Ectodermal cell (in vitro differentiated cells): Measurements from ENCODE around the gene HOXB2.

Experiments
- H3K27ac ChIP-seq: 2 replicates; pipeline ENCODE4 v1.7.0; 2013; ENCODE audit warnings: mild to moderate bottlenecking, low read depth, low read length; ENCODE audit not compliant: insufficient read depth, poor library complexity, severe bottlenecking
- H3K27me3 ChIP-seq: 2 replicates; pipeline ENCODE4 v1.7.0; 2013; ENCODE audit warnings: mild to moderate bottlenecking, low read length; ENCODE audit not compliant: insufficient read depth, control insufficient read depth, poor library complexity, severe bottlenecking
- H3K36me3 ChIP-seq: one replicate; pipeline ENCODE4 v1.7.0; 2013; ENCODE audit warnings: low read length; ENCODE audit not compliant: control insufficient read depth, insufficient read depth
- H3K4me1 ChIP-seq: one replicate; pipeline ENCODE4 v1.7.0; 2013; ENCODE audit warnings: low read length; ENCODE audit not compliant: control insufficient read depth, insufficient read depth
- H3K4me3 ChIP-seq: 2 replicates; pipeline ENCODE4 v1.7.0; 2013; ENCODE audit warnings: low read depth, low read length, control low read depth; ENCODE audit not compliant: insufficient read depth
- H3K9me3 ChIP-seq: 2 replicates; pipeline ENCODE4 v1.7.0; 2013; ENCODE audit warnings: mild to moderate bottlenecking, low read length, moderate library complexity; ENCODE audit not compliant: control insufficient read depth
- WGBS, 2 experiments: methylation state at CpG; one replicate each; pipeline ENCODE4 v1.1.7; 2013; ENCODE audit warnings: missing lambda C conversion rate in 2 of 2; 5-methylcytosine and 5-hydroxymethylcytosine counted together

The HOXB2 gene

DNA sequence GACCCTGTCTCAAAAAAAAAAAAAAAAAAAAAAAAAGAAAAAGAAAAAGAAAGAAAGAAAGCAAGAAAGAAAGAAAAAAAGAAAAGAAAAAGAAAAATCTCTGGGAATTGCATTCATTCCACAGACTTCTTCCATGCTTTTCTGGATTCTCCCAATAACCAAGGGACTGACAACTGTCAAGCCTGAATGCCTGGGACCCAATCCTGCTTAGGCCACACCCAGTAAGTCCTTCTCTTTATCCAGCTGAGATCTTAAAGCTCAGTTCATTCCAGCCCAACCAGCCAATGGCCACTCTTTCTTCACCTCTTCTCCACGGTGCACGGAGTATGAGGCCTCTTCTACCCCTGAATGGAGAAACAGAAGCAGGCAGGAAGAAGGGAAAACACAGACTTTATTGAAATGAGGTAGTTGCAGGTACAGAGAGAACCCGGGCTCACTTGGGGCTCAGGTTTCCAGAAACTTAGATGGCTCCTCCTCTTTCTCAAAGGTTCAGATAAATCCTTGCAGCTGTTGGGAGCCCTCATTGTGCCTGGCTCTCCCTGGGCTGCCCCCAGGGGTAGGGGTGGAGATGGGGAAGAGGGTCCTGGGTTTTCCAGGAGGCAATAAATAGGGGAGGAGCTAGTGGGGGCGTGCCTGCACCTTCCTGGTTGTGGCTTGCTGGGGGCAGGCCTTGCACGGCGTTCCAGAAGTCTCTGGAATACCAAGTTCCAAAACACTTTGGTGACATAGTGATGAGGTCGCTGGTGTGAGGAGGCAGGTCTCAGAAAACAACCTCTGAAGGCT is 16.6 kb downstream of the HOXB2 start:
- H3K27ac ChIP-seq = no peak overlapping the region
- no peaks in the 10 kb centered on the region for H3K9me3 ChIP-seq
- peaks cover 98% of the 10 kb centered on the region for H3K27me3 ChIP-seq
- peaks cover 32% of the 10 kb centered on the region for H3K4me1 ChIP-seq
- WGBS, 2 experiments = 24 to 29% methylated on average over 6 to 7 of the region's 7 CpGs
- no peaks in the 10 kb centered on the region for H3K36me3 ChIP-seq
- H3K4me3 ChIP-seq = no peak overlapping the region

DNA sequence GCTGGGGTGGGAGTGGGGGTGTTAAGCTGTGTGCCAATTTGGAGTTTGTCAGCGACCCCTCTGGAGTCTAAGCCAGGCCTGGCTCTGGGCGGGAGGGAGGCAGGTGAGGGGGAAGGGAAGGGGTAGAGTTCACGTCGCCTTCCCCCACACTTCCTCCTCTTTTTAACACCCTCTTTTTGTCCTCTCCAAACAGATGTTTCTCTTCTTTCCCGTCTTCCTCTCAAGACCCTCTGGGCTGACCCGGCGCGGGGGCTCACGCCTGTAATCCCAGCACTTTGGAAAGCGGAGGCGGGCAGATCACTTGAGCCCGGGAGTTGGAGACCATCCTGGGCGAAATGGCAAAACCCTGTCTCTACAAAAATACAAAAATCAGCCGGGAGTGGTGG is 17.4 kb downstream of the HOXB2 start:
- 2 to 3% methylated on average over 14 of the region's 14 CpGs for WGBS, 2 experiments
- H3K36me3 ChIP-seq = no peaks in the 10 kb centered on the region
- peak overlapping the region; percentile 38 for H3K27ac ChIP-seq
- peaks cover 100% of the 10 kb centered on the region for H3K27me3 ChIP-seq
- H3K4me1 ChIP-seq = peaks cover 32% of the 10 kb centered on the region
- H3K9me3 ChIP-seq = no peaks in the 10 kb centered on the region
- H3K4me3 ChIP-seq = peak overlapping the region; percentile 16

- no peaks in the 10 kb centered on the region for H3K9me3 ChIP-seq
- no peaks in the 10 kb centered on the region for H3K36me3 ChIP-seq
- H3K4me3 ChIP-seq = peak overlapping the region; percentile 16
- peaks cover 100% of the 10 kb centered on the region for H3K27me3 ChIP-seq
- H3K4me1 ChIP-seq = peaks cover 37% of the 10 kb centered on the region
- 1% methylated on average over 59 of the region's 59 CpGs for WGBS, 2 experiments
- H3K27ac ChIP-seq = peak overlapping the region; percentile 38
These were observed 18.0 kb downstream of the HOXB2 start for GRCh38 chr17:48526608-48527546.

DNA sequence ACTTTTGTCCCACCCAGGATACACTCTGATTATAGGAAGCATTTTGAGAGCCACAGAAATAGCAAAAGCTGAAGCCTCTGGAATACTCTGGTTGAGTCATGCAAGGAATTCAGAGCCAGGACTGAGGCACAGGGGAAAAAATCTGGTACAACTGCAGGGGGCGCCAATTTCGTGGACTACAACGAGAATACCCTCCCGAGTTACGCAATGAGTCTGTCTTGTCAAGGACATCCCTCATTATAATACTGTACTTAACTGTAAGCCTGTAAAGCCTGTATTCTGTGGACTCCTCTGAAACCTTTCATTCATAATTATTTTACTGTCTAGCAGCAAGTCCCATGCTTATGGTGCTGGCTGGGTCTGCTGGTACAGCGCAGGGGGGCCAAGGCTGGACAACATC is 21.9 kb downstream of the HOXB2 start:
- Histone ChIP-seq H3K4me1 (peaks cover 25% of the 10 kb centered on the region), H3K9me3 (no peaks in the 10 kb centered on the region), H3K4me3 (no peak overlapping the region), H3K27me3 (peaks cover 91% of the 10 kb centered on the region), H3K27ac (no peak overlapping the region), H3K36me3 (no peaks in the 10 kb centered on the region)
- WGBS, 2 experiments = 81 to 82% methylated on average over 6 of the region's 6 CpGs

DNA sequence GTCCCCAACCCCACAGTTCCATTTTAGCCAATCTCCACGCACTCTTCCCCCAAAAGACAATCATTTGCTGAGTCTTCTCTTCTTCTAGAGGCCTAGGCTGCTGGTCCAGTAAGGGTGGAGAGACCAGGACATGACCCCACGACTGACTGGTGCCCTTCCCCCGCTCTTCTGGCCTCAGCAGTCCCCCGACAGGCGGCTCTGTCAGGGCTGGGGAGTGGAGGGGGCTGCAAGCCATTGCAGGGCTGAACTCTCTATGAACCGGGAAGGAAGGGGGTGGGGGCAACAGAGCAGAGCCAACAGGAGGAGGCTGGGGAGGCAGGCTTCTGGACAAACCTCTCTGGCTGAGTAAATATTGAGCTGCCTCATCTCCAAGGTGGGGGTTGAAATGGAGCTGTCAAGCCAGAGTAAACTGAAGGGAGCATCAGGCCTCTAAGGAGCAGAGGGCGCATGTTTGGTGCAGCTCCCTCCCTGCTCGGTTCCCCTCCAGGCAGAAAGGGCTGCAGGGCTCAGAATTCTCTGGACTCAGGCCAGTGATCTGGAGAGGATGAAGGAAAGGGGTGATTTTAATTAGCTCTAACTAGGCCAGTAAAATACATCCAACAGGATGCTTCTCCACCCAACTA is 22.8 kb downstream of the HOXB2 start:
- Histone ChIP-seq H3K4me3 (no peak overlapping the region), H3K4me1 (peaks cover 19% of the 10 kb centered on the region), H3K27ac (no peak overlapping the region), H3K9me3 (no peaks in the 10 kb centered on the region), H3K27me3 (peaks cover 91% of the 10 kb centered on the region), H3K36me3 (no peaks in the 10 kb centered on the region)
- WGBS, 2 experiments = 12 to 17% methylated on average over 8 of the region's 8 CpGs

DNA sequence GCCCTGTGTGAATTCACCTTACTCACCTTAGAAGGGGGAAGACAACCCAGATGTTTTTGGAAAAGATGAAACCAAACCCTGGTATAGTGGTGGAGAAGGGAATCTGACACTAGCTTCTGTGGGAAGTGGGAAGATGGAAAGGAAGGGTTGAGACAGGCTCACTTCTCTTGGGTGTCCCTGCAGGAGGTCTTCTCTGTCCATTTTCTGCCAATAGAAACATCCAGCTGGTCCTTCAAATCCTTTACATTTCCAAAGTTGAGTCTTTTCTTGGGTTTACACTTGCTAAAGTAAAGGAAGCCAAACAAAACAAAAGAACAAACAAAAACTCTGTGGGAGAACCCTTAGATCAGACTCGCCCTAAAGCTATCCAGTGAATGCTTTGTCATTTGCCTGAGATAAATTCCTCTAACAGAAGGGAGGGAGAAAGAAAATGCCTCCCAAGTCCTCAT is 24.3 kb downstream of the HOXB2 start:
- WGBS, 2 experiments = 0% methylated on average over 1 of the region's 1 CpG
- peaks cover 14% of the 10 kb centered on the region for H3K4me1 ChIP-seq
- no peak overlapping the region for H3K4me3 ChIP-seq
- H3K36me3 ChIP-seq = no peaks in the 10 kb centered on the region
- no peak overlapping the region for H3K27ac ChIP-seq
- no peaks in the 10 kb centered on the region for H3K9me3 ChIP-seq
- peaks cover 87% of the 10 kb centered on the region for H3K27me3 ChIP-seq

- H3K4me3 ChIP-seq = no peak overlapping the region
- WGBS, 2 experiments = 84% methylated on average over 5 of the region's 5 CpGs
- no peak overlapping the region for H3K27ac ChIP-seq
- H3K27me3 ChIP-seq = peaks cover 87% of the 10 kb centered on the region
- H3K4me1 ChIP-seq = peaks cover 14% of the 10 kb centered on the region
- H3K36me3 ChIP-seq = no peaks in the 10 kb centered on the region
- no peaks in the 10 kb centered on the region for H3K9me3 ChIP-seq
These were observed 25.5 kb downstream of the HOXB2 start for GRCh38 chr17:48519427-48519826.

- H3K27me3 ChIP-seq = peaks cover 77% of the 10 kb centered on the region
- peaks cover 14% of the 10 kb centered on the region for H3K4me1 ChIP-seq
- no peak overlapping the region for H3K4me3 ChIP-seq
- WGBS, 2 experiments = 53 to 58% methylated on average over 3 of the region's 3 CpGs
- no peaks in the 10 kb centered on the region for H3K9me3 ChIP-seq
- H3K36me3 ChIP-seq = no peaks in the 10 kb centered on the region
- H3K27ac ChIP-seq = no peak overlapping the region
These were observed 27.4 kb downstream of the HOXB2 start for GRCh38 chr17:48517478-48517877.

DNA sequence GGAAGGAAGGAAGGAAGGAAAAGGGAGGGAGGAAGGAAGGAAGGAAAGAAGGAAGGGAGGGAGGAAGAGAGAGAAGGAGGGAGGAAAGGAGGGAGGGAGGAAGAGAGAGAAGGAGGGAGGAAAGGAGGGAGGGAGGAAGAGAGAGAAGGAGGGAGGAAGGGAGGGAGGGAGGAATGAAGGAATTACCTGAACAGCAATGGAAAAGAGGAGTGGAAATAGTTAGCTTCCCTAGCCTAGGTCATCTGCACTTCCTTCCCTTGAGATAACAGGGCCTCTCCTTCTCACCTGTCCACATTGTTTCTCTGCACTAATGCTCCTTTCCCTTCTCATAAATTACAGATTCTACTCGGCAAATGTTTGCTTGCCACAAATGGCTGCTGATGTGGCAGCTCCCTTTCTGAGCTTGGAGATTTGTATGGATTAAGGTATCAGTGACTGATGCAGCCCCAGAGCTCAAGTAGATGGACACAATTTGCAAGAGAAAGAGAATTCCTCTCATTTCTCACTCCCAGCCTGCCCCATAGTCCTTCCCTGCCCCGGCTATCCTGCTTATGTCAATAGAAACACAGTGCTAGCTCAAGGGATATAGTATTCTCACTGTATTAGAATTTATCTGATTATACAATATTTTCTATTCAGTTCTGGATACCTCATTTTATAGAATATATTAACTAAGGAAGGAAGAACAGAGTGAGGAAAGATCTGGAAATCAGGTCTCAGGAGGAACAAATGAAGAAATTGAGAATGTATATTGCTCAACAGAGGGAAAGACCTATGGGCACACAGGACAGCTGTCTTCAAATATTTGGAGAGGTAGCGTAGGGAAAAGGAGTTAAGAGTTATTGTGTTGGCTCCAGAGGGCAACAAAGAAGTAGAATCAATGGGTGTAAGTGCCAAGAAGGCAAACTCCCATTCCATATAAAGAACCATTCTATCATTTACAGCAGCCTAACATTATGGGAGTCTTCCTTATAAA is 28.7 kb downstream of the HOXB2 start:
- WGBS, 2 experiments = 43% methylated on average over 2 to 3 of the region's 3 CpGs
- no peak overlapping the region for H3K27ac ChIP-seq
- no peaks in the 10 kb centered on the region for H3K9me3 ChIP-seq
- H3K4me1 ChIP-seq = peaks cover 10% of the 10 kb centered on the region
- no peaks in the 10 kb centered on the region for H3K36me3 ChIP-seq
- H3K27me3 ChIP-seq = peaks cover 64% of the 10 kb centered on the region
- no peak overlapping the region for H3K4me3 ChIP-seq
